GM12801 (cell line): ENCODE data around the gene LDLR.

Source experiments
- CTCF ChIP-seq: IDR thresholded peaks from one replicate; pipeline ENCODE4 v1.5.1; 2011; ENCODE audit warnings: control low read depth; ENCODE audit not compliant: insufficient read length; ENCODE audit errors: extremely low read depth

LDLR gene

GRCh38 chr19:11155373-11156120 is 66.3 kb downstream of the LDLR start, which contains the start of gene SPC24:
SPC24 (minus strand) TSS chr19:11155782; CDS start chr19:11155776, 6 bp downstream.
- no peak for TF ChIP-seq CTCF

DNA sequence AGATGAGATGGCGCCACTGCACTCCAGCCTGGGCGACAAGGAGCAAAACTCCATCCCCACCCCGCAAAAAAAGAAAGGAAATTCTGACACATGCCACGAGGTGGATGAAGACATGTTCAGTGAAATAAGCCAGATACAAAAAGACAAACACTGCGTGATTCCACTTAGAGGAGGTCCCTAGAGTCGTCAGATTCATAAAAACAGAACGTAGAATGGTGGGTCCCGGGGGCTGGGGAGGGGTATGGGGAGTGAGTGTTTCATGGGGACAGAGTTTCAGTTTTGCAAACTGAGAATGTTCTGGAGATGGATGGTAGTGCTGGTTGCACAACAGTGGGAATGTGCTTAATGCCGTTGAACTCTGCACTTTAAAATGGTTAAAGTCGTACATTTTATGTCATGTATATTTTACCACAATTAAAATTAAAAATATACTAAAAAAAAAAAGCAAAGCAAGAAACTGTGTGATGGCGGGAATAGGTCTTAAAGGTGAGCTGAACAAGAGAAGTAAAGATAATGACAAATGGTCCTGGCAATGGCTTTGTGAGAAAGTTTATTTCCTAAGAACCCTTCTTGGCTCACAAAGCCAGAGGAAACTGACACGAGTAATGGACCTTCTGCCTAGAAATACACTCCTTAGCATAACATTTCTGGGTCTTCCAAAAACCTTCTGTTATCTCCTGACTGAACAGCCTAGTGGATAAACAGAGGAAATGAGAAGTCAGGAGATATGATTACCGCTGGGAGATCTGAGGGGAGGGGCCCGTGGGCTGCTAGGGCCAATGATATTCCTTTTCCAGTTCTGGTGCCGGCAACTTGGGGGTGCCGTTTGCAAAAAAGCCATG is 70.6 kb downstream of the LDLR start:
- TF ChIP-seq CTCF, result no peak

GRCh38 chr19:11164296-11164695 is 75.0 kb downstream of the LDLR start:
- no peak for TF ChIP-seq CTCF

DNA sequence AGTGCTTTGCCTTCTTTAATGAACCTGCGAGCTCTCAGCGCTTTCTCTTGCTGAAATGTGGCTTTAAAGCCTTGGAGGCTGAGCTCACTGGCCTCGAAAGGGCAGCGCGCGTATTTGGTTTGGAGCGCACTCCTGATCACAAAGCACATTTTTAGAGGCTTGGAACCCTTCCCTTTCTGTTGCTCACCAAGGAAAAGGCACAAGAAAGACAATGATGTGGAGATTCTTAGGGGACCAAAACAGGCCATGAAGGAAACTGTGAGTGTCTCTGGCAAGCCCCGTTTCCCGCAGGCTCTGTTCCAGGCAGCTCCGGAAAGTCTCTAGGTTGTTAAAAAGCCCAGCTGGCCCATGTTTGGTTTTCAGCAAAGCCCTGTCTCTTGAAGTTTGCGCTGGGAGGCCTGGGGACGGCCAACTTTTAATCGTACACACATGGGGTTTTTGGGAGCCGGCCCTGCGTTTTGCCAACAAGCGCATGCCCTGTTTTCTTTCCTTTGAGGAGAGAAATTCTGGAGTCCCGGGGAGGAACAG is 75.7 kb downstream of the LDLR start:
- no peak for TF ChIP-seq CTCF

DNA sequence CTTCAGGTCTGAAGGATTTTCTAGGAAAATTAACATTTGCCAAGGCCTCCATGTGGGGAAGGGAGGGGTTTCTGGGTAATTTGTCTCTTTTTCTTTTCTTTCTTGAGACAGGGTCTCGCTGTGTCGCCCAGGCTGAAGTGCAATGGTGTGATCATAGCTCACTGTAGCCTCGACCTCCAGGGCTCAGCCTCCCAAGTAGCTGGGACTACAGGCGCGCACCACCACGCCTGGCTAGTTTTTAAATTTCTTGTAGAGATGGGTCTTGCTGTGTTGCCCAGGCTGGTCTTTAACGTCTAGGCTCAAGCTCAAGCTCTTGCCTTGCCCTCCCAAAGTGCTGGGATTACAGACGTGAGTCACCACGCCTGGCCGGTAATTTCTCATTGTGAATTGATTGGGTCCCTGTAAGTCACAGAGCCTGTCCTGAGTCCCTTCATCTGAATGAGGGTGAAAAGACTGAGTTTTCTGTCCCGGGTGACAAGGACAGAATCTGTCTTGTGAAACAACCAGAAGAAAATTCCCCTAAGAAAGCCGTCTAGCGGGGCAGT is 76.3 kb downstream of the LDLR start:
- no peak for TF ChIP-seq CTCF

GRCh38 chr19:11166281-11167142 is 77.2 kb downstream of the LDLR start:
- TF ChIP-seq CTCF, result no peak
